CD4-positive, alpha-beta memory T cell (primary cell): ENCODE data around the gene MYL6. TPM values are rescaled to one million over a fixed set of nuclear protein-coding genes. Genes with fewer than 3 reads are reported as not detected.
"Not testable (repeated sequence)": the region's sequence is repeated elsewhere in the genome, so short reads cannot be mapped to it uniquely, and the experiment has no call there.

Experiments used
- CTCF ChIA-PET: fragments of 350-600 bp; sonication (Branson Sonifier 250); formaldehyde crosslinking; loops from one replicate; lab custom pipeline; 2021; ENCODE audit warnings: inconsistent platforms; ENCODE audit not compliant: partially characterized antibody; lab: Charles Lee
- POLR2A ChIA-PET: fragments of 350-600 bp; sonication (Branson Sonifier 250); formaldehyde crosslinking; loops from one replicate; lab custom pipeline; 2021; ENCODE audit not compliant: partially characterized antibody; lab: Charles Lee
- DNase-seq, 5 donors: peaks; one replicate each; pipeline versions ENCODE4 v3.0.0 to v3.0.0-alpha.2; 2020 to 2022; ENCODE audit warnings: mixed read lengths in 1 of 5
- H3K27ac ChIP-seq: one replicate; pipeline ENCODE4 v1.7.0; 2013; ENCODE audit warnings: low read depth, low read length
- H3K27me3 ChIP-seq: 2 replicates; pipeline ENCODE4 v1.7.0; 2013; ENCODE audit warnings: mild to moderate bottlenecking, low read length, moderate library complexity; ENCODE audit not compliant: insufficient read depth
- H3K36me3 ChIP-seq: 2 replicates; pipeline ENCODE4 v1.7.0; 2013; ENCODE audit warnings: mild to moderate bottlenecking, low read length, moderate library complexity; ENCODE audit not compliant: insufficient read depth
- H3K4me1 ChIP-seq: 2 replicates; pipeline ENCODE4 v1.7.0; 2013; ENCODE audit warnings: mild to moderate bottlenecking, low read length, moderate library complexity; ENCODE audit not compliant: insufficient read depth
- H3K4me3 ChIP-seq, 2 donors: one replicate each; pipeline ENCODE4 v1.7.0; 2013; ENCODE audit warnings: low read length in 2 of 2, mild to moderate bottlenecking in 1 of 2
- H3K9me3 ChIP-seq, 2 donors: one replicate each; pipeline ENCODE4 v1.7.0; 2013; ENCODE audit warnings: low read length in 2 of 2, control low read depth in 1 of 2; ENCODE audit not compliant: control insufficient read depth in 1 of 2
- H3K27ac Mint-ChIP-seq, 7 donors: one replicate each; pipeline ENCODE4 v1.8.0; 2020 to 2021; ENCODE audit warnings: mixed read lengths in 7 of 7, mild to moderate bottlenecking in 6 of 7, inconsistent platforms in 3 of 7, moderate library complexity in 3 of 7
- H3K27me3 Mint-ChIP-seq, 2 donors: one replicate each; pipeline ENCODE4 v1.8.0; 2020 to 2021; ENCODE audit warnings: mixed read lengths in 2 of 2
- H3K36me3 Mint-ChIP-seq, 2 donors: one replicate each; pipeline ENCODE4 v1.8.0; 2020 to 2021; ENCODE audit warnings: mixed read lengths in 2 of 2, inconsistent platforms in 1 of 2, mild to moderate bottlenecking in 1 of 2
- H3K4me1 Mint-ChIP-seq, 4 donors: one replicate each; pipeline ENCODE4 v1.8.0; 2020 to 2021; ENCODE audit warnings: mixed read lengths in 4 of 4, mild to moderate bottlenecking in 1 of 4
- H3K4me3 Mint-ChIP-seq, 8 donors: one replicate each; pipeline ENCODE4 v1.8.0; 2020 to 2021; ENCODE audit warnings: mixed read lengths in 8 of 8, mild to moderate bottlenecking in 7 of 8, moderate library complexity in 6 of 8, inconsistent platforms in 3 of 8
- H3K9me3 Mint-ChIP-seq, 8 donors: one replicate each; pipeline ENCODE4 v1.8.0; 2020 to 2021; ENCODE audit warnings: mixed read lengths in 8 of 8, mild to moderate bottlenecking in 5 of 8, inconsistent platforms in 3 of 8, moderate library complexity in 1 of 8
- intact Hi-C: fragments of 100-400 bp; cut with micrococcal nuclease; formaldehyde crosslinking; loops from one replicate; pipeline ENCODE4 v1.15.1; 2023
- polyA plus RNA-seq, 2 donors: library from polyadenylated mRNA; unstranded; fragments of 300-500 nt; fragmentation: Illumina TruSeq; gene quantifications; one replicate each; pipeline ENCODE4 v1.2.3, GENCODE V29; 2021
- total RNA-seq, 2 experiments: library from RNA; stranded (reverse); gene quantifications; one replicate each; pipeline ENCODE4 v1.2.3, GENCODE V29; 2021

Gene MYL6
- total and polyA plus RNA-seq, 4 experiments from 2014 or later: 567 to 3,317 (median 1,365) TPM

- CTCF ChIA-PET: interaction anchor here (0.9 to 13.2 kb wide), 15 partner anchors 11 to 379 kb away, joined by 3 to 264 read pairs (median 10); partner anchors contain the start of genes ESYT1, PA2G4, RNF41 and SMARCC2
- intact Hi-C loops: loop anchor here (5.0 kb wide), 3 partner anchors 120 to 520 kb away; partner anchors contain the start of genes PYM1 and SUOX
- Mint-ChIP-seq H3K4me1 (peaks cover 20 to 44% (median 30%) of the 10 kb centered on the region in 4 donors), H3K36me3 (peaks cover 34 to 48% of the 10 kb centered on the region in 2 donors), H3K4me3 (peak overlapping the region; percentile 95 to 99 (median 98)), H3K27ac (peak overlapping the region; percentile 94 to 100 (median 99))
- not testable (repeated sequence) for H3K9me3 Mint-ChIP-seq, H3K27me3 ChIP-seq, H3K27me3 Mint-ChIP-seq, H3K9me3 ChIP-seq, H3K36me3 ChIP-seq
- DNase-seq: peak in 2 of 5 donors; percentile 13 to 24
- H3K4me3 ChIP-seq: peak overlapping the region; percentile 99
- H3K4me1 ChIP-seq: peaks cover 34% of the 10 kb centered on the region
- peak overlapping the region; percentile 89 for H3K27ac ChIP-seq
- POLR2A ChIA-PET: interaction anchor here (0.5 to 7.6 kb wide), 41 partner anchors 11 to 608 kb away, joined by 3 to 324 read pairs (median 7); partner anchors contain the start of genes ATP5F1B, BAZ2A, BLOC1S1 and CS
These were observed 41.0 kb upstream of the MYL6 start for GRCh38 chr12:56117082-56117706.

- peak; percentile 96 to 99 (median 98) for DNase-seq
- Mint-ChIP-seq H3K9me3 (no peaks in the 10 kb centered on the region), H3K27me3 (no peaks in the 10 kb centered on the region), H3K36me3 (peaks cover 30 to 42% of the 10 kb centered on the region in 2 donors), H3K4me1 (peaks cover 22 to 44% (median 31%) of the 10 kb centered on the region in 4 donors), H3K4me3 (peak within 1 kb of the TSS; percentile 95 to 99 (median 98)), H3K27ac (peak within 1 kb of the TSS; percentile 94 to 100 (median 99))
- no peaks in the 10 kb centered on the region for H3K27me3 ChIP-seq
- ChIA-PET POLR2A (interaction anchor here (0.5 to 7.6 kb wide), 53 partner anchors 10 to 993 kb away, joined by 3 to 324 read pairs (median 6); partner anchors contain the start of genes ANKRD52, ATP5F1B, BAZ2A and BLOC1S1), CTCF (interaction anchor here (0.6 to 13.2 kb wide), 42 partner anchors 10 to 379 kb away, joined by 3 to 264 read pairs (median 6); partner anchors contain the start of genes ANKRD52, CNPY2, ESYT1 and IL23A)
- peaks cover 6% of the 10 kb centered on the region for H3K36me3 ChIP-seq
- H3K4me3 ChIP-seq: peak within 1 kb of the TSS; percentile 99
- H3K4me1 ChIP-seq: peaks cover 34% of the 10 kb centered on the region
- peak within 1 kb of the TSS; percentile 89 for H3K27ac ChIP-seq
- no peaks in the 10 kb centered on the region for H3K9me3 ChIP-seq
- intact Hi-C loops: loop anchor here (1.0 to 5.0 kb wide), 13 partner anchors 8 to 519 kb away; partner anchors contain the start of genes CS, MYL6B, PYM1 and RPS26
These were observed 40.1 kb upstream of the MYL6 start, which contains the start of gene ZC3H10 for GRCh38 chr12:56117778-56118687. ZC3H10 (plus strand) TSS chr12:56118266; CDS start chr12:56120563, 2,297 bp downstream.

GRCh38 chr12:56118688-56119357 is 39.3 kb upstream of the MYL6 start:
- Histone ChIP-seq H3K9me3 (no peaks in the 10 kb centered on the region), H3K4me1 (peaks cover 35% of the 10 kb centered on the region), H3K27me3 (no peaks in the 10 kb centered on the region), H3K4me3 (peak overlapping the region; percentile 66 to 99), H3K27ac (peak overlapping the region; percentile 89), H3K36me3 (peaks cover under 1% of the 10 kb centered on the region)
- Mint-ChIP-seq H3K9me3 (no peaks in the 10 kb centered on the region), H3K4me3 (peak overlapping the region; percentile 95 to 99 (median 98)), H3K36me3 (peaks cover 22 to 35% of the 10 kb centered on the region in 2 donors), H3K4me1 (peaks cover 23 to 46% (median 33%) of the 10 kb centered on the region in 4 donors), H3K27ac (peak overlapping the region; percentile 94 to 100 (median 99)), H3K27me3 (no peaks in the 10 kb centered on the region)
- ChIA-PET POLR2A (interaction anchor here (0.7 to 7.6 kb wide), 48 partner anchors 9 to 992 kb away, joined by 3 to 324 read pairs (median 7); partner anchors contain the start of genes ANKRD52, BAZ2A, BLOC1S1 and CNPY2), CTCF (interaction anchor here (0.8 to 13.2 kb wide), 44 partner anchors 9 to 380 kb away, joined by 3 to 264 read pairs (median 6); partner anchors contain the start of genes ANKRD52, CNPY2, ESYT1 and IL23A)
- intact Hi-C loops: loop anchor here (1.0 to 5.0 kb wide), 17 partner anchors 7 to 518 kb away; partner anchors contain the start of genes ANKRD52, CS, MYL6B and NABP2
- no peak for DNase-seq

GRCh38 chr12:56119361-56119796 is 38.8 kb upstream of the MYL6 start:
- CTCF ChIA-PET: interaction anchor here (0.6 to 13.2 kb wide), 33 partner anchors 9 to 381 kb away, joined by 3 to 264 read pairs (median 8); partner anchors contain the start of genes ANKRD52, CNPY2, COQ10A and ESYT1
- no peaks in the 10 kb centered on the region for H3K27me3 ChIP-seq
- H3K27me3 Mint-ChIP-seq: no peaks in the 10 kb centered on the region
- no peaks in the 10 kb centered on the region for H3K9me3 ChIP-seq
- H3K27ac Mint-ChIP-seq: peak overlapping the region; percentile 94 to 100 (median 99)
- peak overlapping the region; percentile 95 to 99 (median 98) for H3K4me3 Mint-ChIP-seq
- no peaks in the 10 kb centered on the region for H3K36me3 ChIP-seq
- H3K9me3 Mint-ChIP-seq: no peaks in the 10 kb centered on the region
- H3K4me1 ChIP-seq: peaks cover 40% of the 10 kb centered on the region
- peaks cover 19 to 32% of the 10 kb centered on the region in 2 donors for H3K36me3 Mint-ChIP-seq
- H3K27ac ChIP-seq: peak overlapping the region; percentile 89
- peak; percentile 63 to 71 (median 64) for DNase-seq
- H3K4me1 Mint-ChIP-seq: peaks cover 25 to 52% (median 36%) of the 10 kb centered on the region in 4 donors
- POLR2A ChIA-PET: interaction anchor here (1.0 to 7.6 kb wide), 16 partner anchors 9 to 381 kb away, joined by 3 to 324 read pairs (median 17); partner anchors contain the start of genes ANKRD52, ESYT1, MYL6 and PA2G4
- intact Hi-C loops: loop anchor here (1.0 to 5.0 kb wide), 9 partner anchors 70 to 518 kb away; partner anchors contain the start of genes ANKRD52, NABP2, PYM1 and SMARCC2
- no peak overlapping the region for H3K4me3 ChIP-seq

GRCh38 chr12:56120158-56120846 is 37.9 kb upstream of the MYL6 start:
- H3K36me3 ChIP-seq: no peaks in the 10 kb centered on the region
- ChIA-PET CTCF (interaction anchor here (0.5 to 13.2 kb wide), 27 partner anchors 8 to 1783 kb away, joined by 3 to 264 read pairs (median 9); partner anchors contain the start of genes ANKRD52, CNPY2, COQ10A and ESYT1), POLR2A (interaction anchor here (0.7 to 7.6 kb wide), 11 partner anchors 8 to 344 kb away, joined by 3 to 324 read pairs (median 55); partner anchors contain the start of genes ANKRD52, ESYT1, MYL6 and PA2G4)
- peaks cover 19 to 32% of the 10 kb centered on the region in 2 donors for H3K36me3 Mint-ChIP-seq
- H3K27me3 Mint-ChIP-seq: no peaks in the 10 kb centered on the region
- peaks cover 47% of the 10 kb centered on the region for H3K4me1 ChIP-seq
- no peak overlapping the region for H3K4me3 ChIP-seq
- no peak overlapping the region for H3K27ac ChIP-seq
- H3K9me3 Mint-ChIP-seq: no peaks in the 10 kb centered on the region
- no peaks in the 10 kb centered on the region for H3K9me3 ChIP-seq
- intact Hi-C loops: no loop called here
- no peaks in the 10 kb centered on the region for H3K27me3 ChIP-seq
- H3K27ac Mint-ChIP-seq: peak overlapping the region in 3 of 7 donors; percentile 37 to 81 (median 60)
- peaks cover 26 to 53% (median 40%) of the 10 kb centered on the region in 4 donors for H3K4me1 Mint-ChIP-seq
- DNase-seq: no peak
- no peak overlapping the region for H3K4me3 Mint-ChIP-seq
